ENCODE measurements around the gene PLB1. TPM values are rescaled to one million over a fixed set of nuclear protein-coding genes. Genes with fewer than 3 reads are reported as not detected.
"Not testable (repeated sequence)": the region's sequence is repeated elsewhere in the genome, so short reads cannot be mapped to it uniquely, and the experiment has no call there.

Gene PLB1
- total RNA-seq, 6 experiments from 2014 or later: 0.66 to 1.9 (median 1.1) TPM

DNA sequence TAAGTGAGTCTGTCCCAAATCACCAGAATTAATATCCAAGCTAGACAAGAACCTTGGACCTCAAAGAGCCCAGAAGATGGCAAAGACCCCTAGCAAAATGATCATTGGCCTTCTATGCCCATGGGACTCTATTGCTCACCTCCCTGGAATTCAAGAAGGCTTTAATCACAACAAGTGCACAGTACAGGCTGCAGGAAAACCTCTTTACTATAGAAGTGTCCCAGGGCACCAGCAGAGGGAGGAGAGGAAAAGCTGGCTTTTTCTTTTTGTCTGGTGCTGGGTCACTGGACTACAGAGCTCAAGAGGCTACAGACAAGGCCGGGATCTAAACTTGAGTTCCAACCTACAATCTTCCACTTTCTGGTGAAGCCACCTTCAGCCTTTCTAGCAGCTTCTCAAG, 167.5 kb downstream of the PLB1 start:
- H3K4me1 ChIP-seq: peaks cover 0 to 10% (median 0%) of the 10 kb centered on the region in 4 donors
- no peak overlapping the region for H3K27ac ChIP-seq
- intact Hi-C loops (cut with DNase I): no loop called here
- ATAC-seq (no peak), DNase-seq (no peak)
- H3K36me3 ChIP-seq: no peaks in the 10 kb centered on the region
- TF ChIP-seq POLR2A (IDR thresholded peaks at IDR 0.05) (no peak), CTCF (IDR thresholded peaks at IDR 0.05) (no peak)
- 83% methylated on average over 1 of the region's 1 CpG for WGBS (ENCODE audit: insufficient coverage, low coverage, low lambda C conversion rate, missing lambda C conversion rate)
- H3K4me3 ChIP-seq: no peak overlapping the region
- H3K27me3 ChIP-seq: no peaks in the 10 kb centered on the region
- no peaks in the 10 kb centered on the region for H3K9me3 ChIP-seq

DNA sequence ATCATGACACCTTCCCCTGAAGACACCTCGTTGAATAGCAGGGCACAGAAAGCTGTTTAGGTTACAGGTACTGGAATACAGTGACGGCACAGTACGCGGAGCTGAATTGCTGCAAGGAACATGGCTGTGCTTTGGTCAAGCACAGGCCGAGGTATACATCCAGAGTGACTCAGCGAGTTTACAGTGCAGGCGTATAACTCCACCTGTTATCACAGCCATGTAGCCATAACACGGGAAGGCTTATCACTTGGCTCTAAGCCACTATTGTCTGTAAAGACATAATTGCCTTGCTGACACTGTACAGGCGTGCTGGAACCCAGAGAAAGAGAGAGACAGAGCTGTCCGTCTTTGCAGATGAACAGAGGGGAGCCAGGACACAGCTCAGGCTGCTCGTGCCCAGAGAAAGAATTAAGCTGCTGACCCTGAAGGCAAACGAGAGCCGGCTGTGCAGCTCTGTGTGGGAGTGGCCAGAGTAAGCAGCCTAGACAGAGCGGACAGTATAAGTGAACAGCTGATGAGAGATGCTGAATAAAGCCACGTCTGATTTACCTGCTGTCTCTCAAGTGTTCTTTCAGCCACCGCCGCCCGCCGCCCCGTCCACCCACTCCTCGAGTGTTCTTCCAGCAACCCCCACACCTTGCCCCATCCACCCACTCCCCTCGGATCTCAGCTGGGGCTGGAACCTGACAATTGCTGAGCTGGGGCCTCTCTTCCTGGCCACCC, 168.4 kb downstream of the PLB1 start:
- WGBS (ENCODE audit: insufficient coverage, low coverage, low lambda C conversion rate, missing lambda C conversion rate): 50% methylated on average over 4 of the region's 22 CpGs
- intact Hi-C loops (cut with DNase I): no loop called here
- H3K27me3 ChIP-seq: no peaks in the 10 kb centered on the region
- TF ChIP-seq POLR2A (IDR thresholded peaks at IDR 0.05): no peak
- no peak for TF ChIP-seq CTCF (IDR thresholded peaks at IDR 0.05)
- ATAC-seq (no peak), DNase-seq (no peak)
- no peaks in the 10 kb centered on the region for H3K9me3 ChIP-seq
- H3K4me1 ChIP-seq: peaks cover 0 to 18% (median 0%) of the 10 kb centered on the region in 4 donors
- no peaks in the 10 kb centered on the region for H3K36me3 ChIP-seq
- no peak overlapping the region for H3K27ac ChIP-seq
- no peak overlapping the region for H3K4me3 ChIP-seq

DNA sequence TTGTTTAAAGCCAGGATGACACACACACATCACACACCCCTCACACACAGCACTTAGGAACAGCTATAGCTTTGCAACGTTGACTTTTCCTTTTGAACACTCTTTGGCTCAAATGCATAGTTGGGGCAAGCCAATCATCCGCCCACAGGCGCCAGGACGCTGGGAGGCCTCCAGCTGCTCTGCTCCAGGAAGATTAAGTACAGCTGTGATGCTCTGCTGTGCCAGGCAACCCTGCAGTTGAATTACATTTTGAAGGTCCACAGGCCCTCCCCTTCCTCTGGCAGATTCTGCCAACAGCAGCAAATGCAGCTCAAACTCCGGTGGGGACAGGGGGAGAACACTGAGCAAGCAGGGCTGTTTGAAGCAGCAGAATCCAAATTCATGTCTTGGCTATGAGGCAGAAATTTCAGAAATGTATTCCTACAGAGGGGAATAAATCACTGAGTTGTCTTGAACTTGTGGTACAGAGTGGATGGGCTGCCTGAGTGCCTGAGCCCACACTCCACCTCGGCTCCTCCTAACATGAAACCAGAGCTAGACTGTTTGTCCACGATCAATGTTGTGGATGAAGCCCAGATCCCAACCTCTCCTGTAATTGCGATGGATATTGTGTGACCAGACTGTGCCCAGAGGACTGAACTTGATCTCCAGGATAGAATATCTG, 169.3 kb downstream of the PLB1 start:
- Histone ChIP-seq H3K9me3 (no peaks in the 10 kb centered on the region), H3K36me3 (no peaks in the 10 kb centered on the region), H3K27me3 (no peaks in the 10 kb centered on the region), H3K4me3 (no peak overlapping the region), H3K4me1 (peaks cover 0 to 18% (median 0%) of the 10 kb centered on the region in 4 donors), H3K27ac (no peak overlapping the region)
- TF ChIP-seq POLR2A (IDR thresholded peaks at IDR 0.05): no peak
- peak in 1 of 3 donors; percentile 40 for DNase-seq
- peak in 1 of 4 donors; percentile 24 for ATAC-seq
- intact Hi-C loops (cut with DNase I): no loop called here
- 42% methylated on average over 7 of the region's 8 CpGs for WGBS (ENCODE audit: insufficient coverage, low coverage, low lambda C conversion rate, missing lambda C conversion rate)

- peaks cover 0 to 18% (median 0%) of the 10 kb centered on the region in 4 donors for H3K4me1 ChIP-seq
- H3K27ac ChIP-seq; H3K9me3 ChIP-seq; H3K4me3 ChIP-seq; H3K36me3 ChIP-seq; H3K27me3 ChIP-seq; ATAC-seq; DNase-seq; intact Hi-C loops (cut with DNase I): not testable (repeated sequence)
- 69% methylated on average over 4 of the region's 4 CpGs for WGBS (ENCODE audit: insufficient coverage, low coverage, low lambda C conversion rate, missing lambda C conversion rate)
These were observed 170.0 kb downstream of the PLB1 start for GRCh38 chr2:28665811-28666377.

DNA sequence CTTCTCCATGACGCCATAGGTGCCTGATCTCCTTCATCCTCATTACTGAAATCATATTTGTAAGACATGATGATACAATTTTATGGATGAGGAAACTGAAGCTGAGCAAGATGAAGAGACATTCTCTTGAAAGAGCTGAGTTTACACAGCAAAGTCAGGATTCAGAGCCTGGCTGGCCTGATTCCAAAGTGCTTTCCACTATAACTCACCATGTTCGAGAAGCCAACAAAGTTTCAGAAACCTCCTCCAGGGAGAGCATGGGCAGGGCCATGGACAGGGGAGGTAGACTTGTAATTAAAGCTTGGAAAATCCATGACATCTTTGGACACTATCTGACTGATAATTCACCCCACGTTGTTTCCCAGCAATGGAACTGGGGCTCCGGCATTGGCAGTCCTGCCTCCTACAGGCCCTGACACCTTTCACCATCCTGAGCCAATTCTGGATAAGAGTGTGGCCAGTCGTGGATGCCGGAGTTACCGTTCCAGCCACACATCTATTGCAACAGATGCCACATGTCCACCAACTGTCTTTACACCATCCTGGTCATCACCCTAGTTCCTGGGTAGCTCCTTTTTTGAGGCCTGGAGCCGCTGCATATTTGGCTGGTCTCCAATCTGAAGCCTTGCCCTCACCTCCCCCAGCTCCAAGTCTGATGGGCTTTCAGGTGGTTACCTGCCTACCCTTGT, 170.8 kb downstream of the PLB1 start:
- 89% methylated on average over 3 of the region's 8 CpGs for WGBS (ENCODE audit: insufficient coverage, low coverage, low lambda C conversion rate, missing lambda C conversion rate)
- no peaks in the 10 kb centered on the region for H3K9me3 ChIP-seq
- no peak overlapping the region for H3K27ac ChIP-seq
- H3K4me1 ChIP-seq: peaks cover 0 to 13% (median 0%) of the 10 kb centered on the region in 4 donors
- intact Hi-C loops (cut with DNase I): no loop called here
- ATAC-seq: no peak
- TF ChIP-seq POLR2A (IDR thresholded peaks at IDR 0.05) (no peak), CTCF (IDR thresholded peaks at IDR 0.05) (no peak)
- DNase-seq: no peak
- H3K36me3 ChIP-seq: no peaks in the 10 kb centered on the region
- H3K4me3 ChIP-seq: no peak overlapping the region
- no peaks in the 10 kb centered on the region for H3K27me3 ChIP-seq

All from right lobe of liver (tissue), 6 donors.